Dendritic cell treated with granulocyte-macrophage colony-stimulating factor and Interleukin-4, amounts not matched to agents 40 ng/mL and 50 ng/mL, for 4 days (primary cell): ENCODE results near the gene THAP7.

Experiments used
- H3K27ac Mint-ChIP-seq: one replicate; pipeline ENCODE4 v1.8.0; 2022; ENCODE audit warnings: mild to moderate bottlenecking, mixed read lengths
- H3K27me3 Mint-ChIP-seq: one replicate; pipeline ENCODE4 v1.8.0; 2022; ENCODE audit warnings: mild to moderate bottlenecking, mixed read lengths
- H3K36me3 Mint-ChIP-seq: one replicate; pipeline ENCODE4 v1.8.0; 2022; ENCODE audit warnings: low read depth, mixed read lengths
- H3K4me1 Mint-ChIP-seq: one replicate; pipeline ENCODE4 v1.8.0; 2022; ENCODE audit warnings: low read depth, mixed read lengths
- H3K4me3 Mint-ChIP-seq: one replicate; pipeline ENCODE4 v1.8.0; 2022; ENCODE audit warnings: mild to moderate bottlenecking, moderate library complexity, mixed read lengths
- H3K9me3 Mint-ChIP-seq: one replicate; pipeline ENCODE4 v1.8.0; 2022; ENCODE audit warnings: mixed read lengths
- intact Hi-C: fragments of 100-400 bp; cut with micrococcal nuclease; formaldehyde crosslinking; loops from one replicate; pipeline ENCODE4 v1.15.0; 2022

The THAP7 gene

DNA sequence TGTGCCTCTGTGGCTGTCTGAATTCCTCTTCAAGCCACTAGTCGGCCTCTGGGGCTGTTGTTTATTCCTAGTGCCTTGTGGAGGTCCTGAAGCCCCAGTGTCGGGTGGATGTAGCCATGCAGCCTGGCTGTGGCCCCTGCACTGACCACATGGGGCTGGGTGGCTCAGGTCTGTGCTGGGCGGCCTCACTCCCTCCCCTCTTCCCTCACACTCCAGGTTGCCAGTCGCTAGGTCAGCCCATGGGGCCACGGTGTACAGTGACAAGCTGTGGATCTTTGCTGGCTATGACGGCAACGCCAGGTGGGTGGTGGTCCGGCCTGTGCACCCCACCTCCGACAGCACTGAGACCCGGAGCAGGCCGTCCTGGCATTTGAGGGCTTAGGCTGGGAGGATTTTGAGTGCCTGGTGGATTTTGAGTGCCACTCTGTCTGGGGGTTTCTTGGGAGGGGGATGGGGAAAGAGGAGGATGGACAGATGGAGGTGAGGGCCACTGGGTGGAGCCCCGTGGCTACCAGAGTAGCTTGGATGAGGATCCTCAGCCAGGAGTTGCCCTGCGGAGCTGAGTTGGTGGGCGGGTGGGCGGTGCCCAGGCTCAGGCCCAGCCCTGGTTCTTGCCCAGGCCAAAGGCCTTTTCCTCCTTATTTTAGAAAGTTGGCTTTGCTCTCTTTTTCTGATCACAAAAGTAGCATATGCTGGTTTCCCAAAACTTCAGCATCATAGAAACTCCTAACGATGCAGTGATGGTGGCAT, 13.2 kb downstream of the THAP7 start:
- Mint-ChIP-seq H3K27ac (no peak overlapping the region), H3K4me1 (peaks cover 10% of the 10 kb centered on the region), H3K4me3 (no peak overlapping the region), H3K36me3 (peaks cover 97% of the 10 kb centered on the region), H3K9me3 (no peaks in the 10 kb centered on the region), H3K27me3 (no peaks in the 10 kb centered on the region)
- intact Hi-C loops: no loop called here

DNA sequence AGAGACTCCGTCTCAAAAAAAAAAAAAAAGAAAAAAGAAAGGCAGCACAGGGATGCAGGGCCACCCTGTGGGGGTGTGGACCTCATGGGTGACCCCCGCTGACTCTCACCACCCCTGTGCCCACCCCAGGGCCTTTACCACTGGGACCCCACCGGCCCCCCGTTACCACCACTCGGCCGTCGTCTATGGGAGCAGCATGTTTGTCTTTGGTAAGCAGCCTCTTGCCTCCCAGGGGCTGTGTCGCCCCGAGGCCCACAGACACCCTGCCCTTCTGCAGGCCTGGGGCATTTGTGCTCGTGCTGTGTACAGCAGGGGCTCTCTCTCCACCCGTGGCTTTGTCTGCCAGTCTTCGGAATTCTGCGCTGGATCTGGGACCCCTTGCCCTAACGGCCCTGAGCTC, 14.5 kb downstream of the THAP7 start:
- intact Hi-C loops: no loop called here
- no peak overlapping the region for H3K4me3 Mint-ChIP-seq
- peaks cover 23% of the 10 kb centered on the region for H3K4me1 Mint-ChIP-seq
- no peaks in the 10 kb centered on the region for H3K27me3 Mint-ChIP-seq
- no peak overlapping the region for H3K27ac Mint-ChIP-seq
- peaks cover 91% of the 10 kb centered on the region for H3K36me3 Mint-ChIP-seq
- no peaks in the 10 kb centered on the region for H3K9me3 Mint-ChIP-seq

DNA sequence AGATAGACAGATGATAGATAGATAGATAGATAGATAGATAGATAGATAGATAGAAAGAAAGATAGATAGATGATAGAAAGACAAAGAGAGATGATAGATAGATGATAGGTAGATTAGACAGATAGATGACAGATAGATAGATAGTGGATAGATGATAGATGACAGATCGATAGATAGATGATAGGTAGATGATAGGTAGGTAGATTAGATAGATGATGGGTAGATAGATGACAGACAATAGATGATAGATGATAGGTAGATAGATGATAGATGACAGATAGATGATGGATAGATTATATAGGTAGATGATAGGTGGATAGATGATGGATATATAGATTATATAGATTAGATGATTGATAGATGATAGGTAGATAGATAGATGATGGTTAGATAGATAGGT, 15.6 kb downstream of the THAP7 start:
- intact Hi-C loops: no loop called here
- H3K27me3 Mint-ChIP-seq: no peaks in the 10 kb centered on the region
- no peak overlapping the region for H3K4me3 Mint-ChIP-seq
- H3K36me3 Mint-ChIP-seq: peaks cover 85% of the 10 kb centered on the region
- no peaks in the 10 kb centered on the region for H3K9me3 Mint-ChIP-seq
- no peak overlapping the region for H3K27ac Mint-ChIP-seq
- H3K4me1 Mint-ChIP-seq: peaks cover 27% of the 10 kb centered on the region

DNA sequence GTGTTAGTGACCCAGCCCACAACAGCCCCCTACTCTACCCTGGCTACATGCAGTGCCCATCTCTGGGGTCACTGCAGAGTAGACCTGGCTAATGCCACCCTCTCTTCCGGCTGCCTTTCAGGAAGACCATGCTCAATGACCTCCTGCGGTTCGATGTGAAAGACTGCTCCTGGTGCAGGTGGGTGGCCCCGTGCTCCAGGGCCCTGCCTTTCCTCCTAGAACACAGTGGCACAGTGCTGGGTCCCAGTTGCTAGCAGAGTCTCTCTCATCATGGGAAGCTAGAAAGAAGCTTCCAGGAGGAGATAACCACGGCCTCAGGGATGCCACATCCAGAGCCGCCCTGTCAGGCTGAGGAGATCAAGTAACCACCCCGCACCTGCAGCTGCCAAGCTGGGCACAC, 16.2 kb downstream of the THAP7 start:
- no peaks in the 10 kb centered on the region for H3K9me3 Mint-ChIP-seq
- intact Hi-C loops: no loop called here
- H3K4me1 Mint-ChIP-seq: peaks cover 33% of the 10 kb centered on the region
- H3K4me3 Mint-ChIP-seq: no peak overlapping the region
- H3K27me3 Mint-ChIP-seq: no peaks in the 10 kb centered on the region
- peaks cover 79% of the 10 kb centered on the region for H3K36me3 Mint-ChIP-seq
- H3K27ac Mint-ChIP-seq: no peak overlapping the region

DNA sequence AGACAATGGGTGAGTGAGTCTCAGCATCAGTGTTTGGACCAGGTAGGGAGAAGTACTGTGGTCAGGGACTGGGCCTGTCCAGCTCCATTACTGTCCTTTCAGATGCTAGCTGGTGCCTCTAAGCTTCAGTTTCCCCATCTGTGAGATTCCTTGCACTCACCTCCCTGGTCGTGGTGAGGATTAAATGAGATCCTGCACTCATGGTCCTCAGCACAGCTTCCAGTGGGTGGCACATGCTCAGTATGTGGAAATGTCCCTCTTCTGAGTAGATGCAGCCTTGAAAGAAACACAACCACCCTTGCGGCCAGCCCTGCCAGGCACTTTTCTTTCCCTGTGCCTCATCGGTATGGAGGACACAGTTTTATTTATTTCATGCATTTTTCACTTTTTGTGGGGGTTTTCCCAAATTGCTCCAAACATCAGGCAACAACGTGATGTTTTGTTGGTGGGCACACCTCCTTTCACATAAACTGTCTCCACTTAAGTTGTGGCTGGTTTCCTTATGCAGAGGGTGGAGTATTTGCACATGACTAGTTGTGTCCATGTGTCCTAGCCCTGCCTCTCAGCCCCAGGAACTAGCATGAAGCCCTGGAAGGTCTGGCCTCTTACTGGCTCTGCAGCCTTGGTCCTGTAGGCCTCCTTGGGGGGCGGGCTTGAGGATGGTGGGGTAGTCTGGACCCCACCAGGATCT, 18.7 kb downstream of the THAP7 start:
- peaks cover 4% of the 10 kb centered on the region for H3K27me3 Mint-ChIP-seq
- H3K27ac Mint-ChIP-seq: peak overlapping the region; percentile 86
- peaks cover 11% of the 10 kb centered on the region for H3K9me3 Mint-ChIP-seq
- intact Hi-C loops: no loop called here
- peak overlapping the region; percentile 98 for H3K4me3 Mint-ChIP-seq
- H3K36me3 Mint-ChIP-seq: peaks cover 60% of the 10 kb centered on the region
- peaks cover 48% of the 10 kb centered on the region for H3K4me1 Mint-ChIP-seq

DNA sequence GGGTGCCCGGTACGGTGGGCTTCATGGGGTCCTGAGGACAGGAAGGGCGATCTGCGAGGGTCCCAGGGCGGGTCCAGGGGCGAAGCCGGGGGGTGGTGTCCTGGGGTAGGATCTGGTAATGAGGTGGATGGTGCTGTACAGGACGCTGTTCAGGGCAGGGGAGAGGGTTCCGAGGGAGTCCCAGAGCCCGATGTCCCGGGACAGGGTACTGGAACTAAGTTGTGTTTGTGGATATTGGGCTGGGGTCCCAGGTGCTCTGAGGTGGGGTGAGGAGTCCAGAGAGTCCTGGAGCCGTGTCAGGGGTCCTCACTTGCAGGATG, 19.4 kb downstream of the THAP7 start:
- Mint-ChIP-seq H3K4me1 (peaks cover 48% of the 10 kb centered on the region), H3K9me3 (peaks cover 14% of the 10 kb centered on the region), H3K27me3 (peaks cover 4% of the 10 kb centered on the region), H3K4me3 (peak overlapping the region; percentile 98), H3K27ac (peak overlapping the region; percentile 86), H3K36me3 (peaks cover 57% of the 10 kb centered on the region)
- intact Hi-C loops: no loop called here

DNA sequence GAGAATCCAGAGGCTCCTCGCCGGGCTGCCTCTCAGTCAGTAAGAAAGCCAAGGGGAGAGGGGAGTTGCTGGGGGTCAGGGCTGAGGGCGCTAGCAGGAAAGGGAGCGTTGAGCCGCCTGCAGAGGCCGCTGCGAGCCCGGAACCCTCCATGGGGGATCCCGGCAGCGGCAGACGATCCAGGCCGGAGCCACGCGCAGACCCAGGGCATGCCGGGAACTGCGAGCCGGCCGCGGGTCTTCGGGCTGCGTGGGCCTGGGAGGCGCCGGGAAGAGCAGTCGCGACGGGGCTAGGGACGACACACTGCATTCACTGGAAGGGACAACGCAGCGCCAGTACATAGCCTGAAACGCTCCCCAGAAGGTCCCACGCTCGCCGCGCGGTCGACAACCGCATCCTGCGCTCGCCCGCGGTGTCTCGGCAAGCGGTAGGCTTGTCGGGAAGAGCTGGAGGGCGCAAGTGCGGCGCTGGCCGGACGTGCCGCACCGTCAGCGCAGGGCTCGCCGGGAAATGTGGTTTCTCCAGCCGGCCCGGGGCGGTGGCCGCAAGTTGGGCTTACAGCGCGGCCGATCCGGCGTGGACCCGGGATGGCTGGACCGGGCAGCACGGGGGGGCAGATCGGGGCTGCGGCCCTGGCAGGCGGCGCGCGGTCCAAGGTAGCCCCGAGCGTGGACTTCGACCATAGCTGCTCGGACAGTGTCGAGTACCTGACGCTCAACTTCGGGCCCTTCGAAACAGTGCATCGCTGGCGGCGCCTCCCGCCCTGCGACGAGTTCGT, 19.9 kb downstream of the THAP7 start, which contains the start of gene LZTR1:
TSS of gene LZTR1 (plus strand) at position 511 of the 776 bp plus-strand sequence. CDS start at position 586, 75 bp downstream.
- Mint-ChIP-seq H3K4me1 (peaks cover 48% of the 10 kb centered on the region), H3K27ac (peak within 1 kb of the TSS; percentile 86), H3K4me3 (peak within 1 kb of the TSS; percentile 98), H3K9me3 (peaks cover 14% of the 10 kb centered on the region), H3K27me3 (peaks cover 4% of the 10 kb centered on the region), H3K36me3 (peaks cover 57% of the 10 kb centered on the region)
- intact Hi-C loops: no loop called here

DNA sequence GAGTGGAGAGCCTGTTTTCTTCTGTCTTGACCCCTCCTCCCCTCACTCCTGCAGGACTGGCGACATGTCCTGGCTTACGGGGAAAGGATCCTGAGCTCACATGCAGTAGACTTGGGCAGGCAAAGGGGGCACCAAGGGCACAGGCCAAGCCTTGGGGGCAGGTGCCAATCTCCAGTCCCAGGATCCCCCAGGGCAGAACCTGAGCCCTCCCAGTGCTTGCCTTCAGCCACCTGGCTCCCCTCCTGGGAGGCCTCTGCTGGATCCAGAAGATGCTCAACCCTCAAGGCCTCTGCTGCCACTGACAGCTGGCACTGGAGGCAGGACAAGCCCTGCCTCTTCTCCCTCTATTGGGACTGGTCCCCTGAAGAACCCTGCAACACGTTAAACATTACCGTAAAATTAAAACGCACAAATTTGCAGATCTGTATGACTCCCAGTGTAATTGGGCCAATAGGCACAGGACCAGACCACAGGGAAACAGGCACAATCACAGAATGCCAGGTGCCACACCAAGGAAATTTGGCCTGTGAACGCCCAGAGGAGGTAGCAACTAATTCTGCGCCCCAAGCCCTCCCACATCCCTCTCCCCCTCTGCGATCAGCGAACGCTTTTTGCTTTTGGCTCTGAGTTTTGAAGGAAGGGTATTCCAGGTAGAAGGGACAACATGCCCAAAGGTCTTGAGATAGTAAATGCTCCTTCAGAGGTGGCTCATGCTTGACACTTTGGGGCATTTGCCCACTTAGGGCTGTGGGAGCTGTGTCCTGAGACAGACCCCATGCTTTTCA, 20.8 kb downstream of the THAP7 start:
- Mint-ChIP-seq H3K4me3 (peak overlapping the region; percentile 98), H3K27ac (peak overlapping the region; percentile 86), H3K27me3 (peaks cover 4% of the 10 kb centered on the region), H3K4me1 (peaks cover 48% of the 10 kb centered on the region), H3K9me3 (peaks cover 14% of the 10 kb centered on the region), H3K36me3 (peaks cover 57% of the 10 kb centered on the region)
- intact Hi-C loops: no loop called here

DNA sequence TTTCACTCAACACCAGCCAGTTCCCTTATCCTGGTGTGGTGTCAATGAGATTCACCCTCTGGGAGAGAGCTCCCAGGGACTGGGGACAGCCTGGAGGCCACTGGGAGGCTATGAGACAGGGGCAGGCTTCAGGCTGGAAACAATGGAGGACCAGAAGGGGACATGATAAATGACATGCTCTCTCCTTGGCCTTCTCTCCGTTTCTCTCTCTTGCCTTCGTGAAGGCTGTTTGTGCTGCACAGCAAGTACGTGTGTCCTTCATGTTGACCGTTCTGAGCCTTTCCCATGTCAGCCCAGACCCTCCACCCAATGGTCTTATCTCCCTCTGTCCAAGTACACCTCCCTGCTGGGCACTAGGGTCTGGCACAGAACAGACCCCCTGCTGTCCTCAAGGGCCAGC, 21.4 kb downstream of the THAP7 start:
- intact Hi-C loops: no loop called here
- Mint-ChIP-seq H3K36me3 (peaks cover 56% of the 10 kb centered on the region), H3K9me3 (peaks cover 14% of the 10 kb centered on the region), H3K27me3 (peaks cover 4% of the 10 kb centered on the region), H3K27ac (peak overlapping the region; percentile 86), H3K4me3 (no peak overlapping the region), H3K4me1 (peaks cover 48% of the 10 kb centered on the region)

DNA sequence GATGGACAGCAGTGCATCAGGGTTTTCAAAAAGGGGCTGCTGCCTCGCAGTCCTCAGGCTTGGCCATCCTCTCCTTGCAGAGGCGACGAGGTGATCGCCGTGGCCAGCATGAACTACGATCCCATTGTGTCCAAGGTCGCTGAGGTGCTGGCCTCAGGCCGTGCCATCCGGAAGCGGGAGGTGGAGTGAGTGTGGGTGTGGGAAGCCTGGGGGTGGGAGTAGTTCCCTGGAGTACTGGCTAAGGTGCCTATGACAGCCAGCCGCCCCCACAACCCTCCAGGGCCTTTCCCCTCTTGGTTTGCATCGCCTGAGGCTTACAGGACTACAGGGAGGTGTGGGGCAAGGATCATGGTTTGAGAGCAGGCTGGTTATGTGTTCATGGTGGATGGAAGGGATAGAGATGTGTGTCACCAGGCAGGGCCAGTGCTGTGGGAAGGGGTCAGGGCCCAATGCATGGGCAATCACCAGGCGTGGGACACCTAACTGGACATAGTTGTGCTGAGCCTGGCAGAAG, 21.9 kb downstream of the THAP7 start:
- H3K27ac Mint-ChIP-seq: peak overlapping the region; percentile 66
- H3K4me1 Mint-ChIP-seq: peaks cover 48% of the 10 kb centered on the region
- H3K4me3 Mint-ChIP-seq: no peak overlapping the region
- H3K36me3 Mint-ChIP-seq: peaks cover 51% of the 10 kb centered on the region
- intact Hi-C loops: no loop called here
- H3K27me3 Mint-ChIP-seq: peaks cover 4% of the 10 kb centered on the region
- peaks cover 14% of the 10 kb centered on the region for H3K9me3 Mint-ChIP-seq

DNA sequence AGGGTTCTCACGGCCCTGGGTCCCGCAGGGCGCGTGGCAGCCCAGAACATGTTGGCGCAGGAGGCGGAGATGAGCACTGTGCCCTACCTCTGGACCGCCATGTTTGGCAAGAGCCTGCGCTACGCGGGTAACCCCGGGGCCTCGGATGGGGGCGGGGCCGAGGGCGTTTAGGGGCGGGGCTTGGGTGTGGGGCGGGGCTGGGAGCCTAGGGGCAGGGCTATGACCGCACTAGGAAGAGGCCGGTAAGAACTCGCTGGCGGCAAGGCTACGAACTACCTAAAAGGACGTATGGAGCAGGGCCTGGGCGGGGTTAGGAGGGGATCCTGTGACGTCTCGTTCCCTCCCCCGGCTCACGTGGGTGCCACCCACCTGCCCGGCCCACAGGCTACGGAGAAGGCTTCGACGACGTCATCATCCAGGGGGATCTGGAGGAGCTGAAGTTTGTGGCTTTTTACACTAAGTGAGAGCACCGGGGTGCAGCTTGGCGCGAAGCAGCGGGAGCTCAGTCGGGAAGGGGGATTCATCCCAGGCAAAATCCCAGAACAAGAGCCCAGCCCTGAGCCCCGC, 22.6 kb downstream of the THAP7 start:
- H3K9me3 Mint-ChIP-seq: peaks cover 14% of the 10 kb centered on the region
- peak overlapping the region; percentile 66 for H3K27ac Mint-ChIP-seq
- peaks cover 48% of the 10 kb centered on the region for H3K4me1 Mint-ChIP-seq
- peak overlapping the region; percentile 35 for H3K4me3 Mint-ChIP-seq
- H3K36me3 Mint-ChIP-seq: peaks cover 47% of the 10 kb centered on the region
- peaks cover 4% of the 10 kb centered on the region for H3K27me3 Mint-ChIP-seq
- intact Hi-C loops: no loop called here

DNA sequence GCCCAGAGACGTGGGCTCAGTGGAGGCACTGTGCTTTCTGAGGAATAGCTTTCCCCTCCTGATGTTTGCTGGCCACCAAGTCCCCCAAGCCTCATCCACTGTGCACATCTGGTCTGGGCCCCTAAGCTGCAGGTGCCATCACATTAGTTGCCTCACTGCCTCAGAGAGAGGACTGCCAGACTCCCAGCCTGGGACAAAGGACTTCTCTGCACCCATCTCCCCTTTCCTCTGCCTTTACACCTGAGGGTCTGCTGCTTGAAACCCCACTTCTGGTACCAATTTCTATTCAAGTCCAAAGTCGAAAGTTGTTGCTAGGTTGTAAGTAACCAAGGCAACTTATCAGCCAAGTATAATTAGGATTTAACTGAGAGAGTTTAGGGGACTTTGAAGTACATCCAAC, 23.5 kb downstream of the THAP7 start:
- Mint-ChIP-seq H3K4me3 (no peak overlapping the region), H3K27ac (no peak overlapping the region), H3K4me1 (peaks cover 47% of the 10 kb centered on the region), H3K36me3 (peaks cover 38% of the 10 kb centered on the region), H3K9me3 (peaks cover 14% of the 10 kb centered on the region), H3K27me3 (peaks cover 4% of the 10 kb centered on the region)
- intact Hi-C loops: no loop called here

DNA sequence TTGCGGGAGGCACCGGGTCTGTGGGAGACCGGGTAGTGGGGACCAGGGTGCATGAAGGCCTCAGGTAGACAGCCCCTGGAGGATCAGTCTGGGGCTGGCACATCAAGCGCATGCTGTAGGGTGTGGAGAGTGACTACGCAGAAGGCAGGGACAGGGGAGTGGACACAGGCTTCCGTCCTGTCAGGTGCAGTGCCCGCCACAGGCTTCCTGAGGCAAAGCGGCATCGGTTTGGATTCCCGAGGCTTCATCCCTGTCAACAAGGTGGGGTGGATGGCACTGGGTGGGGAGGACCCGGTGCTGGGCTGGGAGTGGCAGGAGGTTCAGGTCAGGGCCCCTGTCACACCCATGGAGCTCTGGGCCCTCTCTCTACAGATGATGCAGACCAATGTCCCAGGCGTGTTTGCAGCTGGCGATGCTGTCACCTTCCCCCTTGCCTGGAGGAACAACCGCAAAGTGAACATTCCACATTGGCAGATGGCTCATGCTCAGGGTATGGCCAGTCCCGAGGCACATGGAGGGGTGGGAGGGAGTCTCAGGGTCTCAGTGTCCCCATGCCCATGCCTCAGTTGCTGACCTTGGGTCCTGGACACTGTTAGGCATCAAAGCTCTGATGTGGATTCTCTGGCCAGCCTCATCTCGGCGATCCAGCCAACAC, 24.3 kb downstream of the THAP7 start:
- H3K36me3 Mint-ChIP-seq: peaks cover 37% of the 10 kb centered on the region
- H3K9me3 Mint-ChIP-seq: peaks cover 14% of the 10 kb centered on the region
- H3K27me3 Mint-ChIP-seq: peaks cover 4% of the 10 kb centered on the region
- intact Hi-C loops: no loop called here
- peaks cover 48% of the 10 kb centered on the region for H3K4me1 Mint-ChIP-seq
- H3K27ac Mint-ChIP-seq: no peak overlapping the region
- H3K4me3 Mint-ChIP-seq: no peak overlapping the region
